Breast epithelium (tissue), 4 donors: ENCODE measurements around the gene MVB12B. TPM values are rescaled to one million over a fixed set of nuclear protein-coding genes. Genes with fewer than 3 reads are reported as not detected.

ENCODE experiments used
- DNase-seq, 2 donors: peaks; one replicate each; pipeline ENCODE4 v3.0.0-alpha.2; 2019; ENCODE audit warnings: low spot score in 2 of 2
- H3K27ac ChIP-seq, 2 donors: fragments of 200-600 bp; sonication (generic) in 1 of 2; one replicate each; pipeline ENCODE4 v1.5.1; 2016 to 2019; ENCODE audit warnings: mild to moderate bottlenecking in 1 of 2
- H3K27me3 ChIP-seq, 2 donors: fragments of 200-600 bp; sonication (generic) in 1 of 2; one replicate each; pipeline versions ENCODE4 v1.5.1 to v1.6.0; 2017 to 2019; ENCODE audit warnings: control low read depth in 1 of 2, mild to moderate bottlenecking in 1 of 2
- H3K36me3 ChIP-seq: fragments of 200-600 bp; one replicate; pipeline ENCODE4 v1.5.1; 2019
- H3K4me1 ChIP-seq, 2 donors: fragments of 200-600 bp; sonication (generic); one replicate each; pipeline ENCODE4 v1.5.1; 2016 to 2019; ENCODE audit warnings: control low read depth in 1 of 2
- H3K4me3 ChIP-seq, 3 donors: fragments of 200-600 bp; sonication (generic); 1 replicate in 2 of 3; 2 replicates in 1 of 3; pipeline ENCODE4 v1.5.1; 2016 to 2019; ENCODE audit warnings: mild to moderate bottlenecking in 3 of 3, moderate library complexity in 2 of 3
- H3K9me3 ChIP-seq, 2 donors: fragments of 200-600 bp; sonication (generic) in 1 of 2; one replicate each; pipeline ENCODE4 v1.5.1; 2016 to 2019; ENCODE audit warnings: control low read depth in 1 of 2
- POLR2A ChIP-seq: fragments of 450-650 bp; IDR thresholded peaks from one replicate; pipeline ENCODE4 v1.6.1; 2016; ENCODE audit warnings: antibody characterized with exemption, mild to moderate bottlenecking, moderate library complexity
- POLR2AphosphoS5 ChIP-seq, 3 donors: sonication (generic); formaldehyde crosslinking; IDR thresholded peaks; one replicate each; pipeline ENCODE4 v1.6.1; 2017; ENCODE audit warnings: antibody characterized with exemption in 3 of 3
- intact Hi-C: fragments of 100-400 bp; cut with DNase I; formaldehyde crosslinking; loops from one replicate; pipeline ENCODE4 v1.15.1; 2023; ENCODE audit warnings: low total_unique reads
- total RNA-seq, 3 donors: library from RNA; depleted of rRNA; stranded (reverse); fragments of >200 nt; gene quantifications; one replicate each; pipeline ENCODE4 v1.1.0, GENCODE V29; 2016
- TF ChIP-seq, protein P1 (sequence below), 3 donors: fragments of 450-650 bp; IDR thresholded peaks; one replicate each; pipeline ENCODE4 v1.5.1; 2016 to 2017; ENCODE audit warnings: antibody characterized with exemption in 3 of 3, mild to moderate bottlenecking in 3 of 3, moderate library complexity in 3 of 3

MVB12B gene
- total RNA-seq, 3 donors from 2014 or later, result 8.2 to 12.6 (median 9.9) TPM

DNA sequence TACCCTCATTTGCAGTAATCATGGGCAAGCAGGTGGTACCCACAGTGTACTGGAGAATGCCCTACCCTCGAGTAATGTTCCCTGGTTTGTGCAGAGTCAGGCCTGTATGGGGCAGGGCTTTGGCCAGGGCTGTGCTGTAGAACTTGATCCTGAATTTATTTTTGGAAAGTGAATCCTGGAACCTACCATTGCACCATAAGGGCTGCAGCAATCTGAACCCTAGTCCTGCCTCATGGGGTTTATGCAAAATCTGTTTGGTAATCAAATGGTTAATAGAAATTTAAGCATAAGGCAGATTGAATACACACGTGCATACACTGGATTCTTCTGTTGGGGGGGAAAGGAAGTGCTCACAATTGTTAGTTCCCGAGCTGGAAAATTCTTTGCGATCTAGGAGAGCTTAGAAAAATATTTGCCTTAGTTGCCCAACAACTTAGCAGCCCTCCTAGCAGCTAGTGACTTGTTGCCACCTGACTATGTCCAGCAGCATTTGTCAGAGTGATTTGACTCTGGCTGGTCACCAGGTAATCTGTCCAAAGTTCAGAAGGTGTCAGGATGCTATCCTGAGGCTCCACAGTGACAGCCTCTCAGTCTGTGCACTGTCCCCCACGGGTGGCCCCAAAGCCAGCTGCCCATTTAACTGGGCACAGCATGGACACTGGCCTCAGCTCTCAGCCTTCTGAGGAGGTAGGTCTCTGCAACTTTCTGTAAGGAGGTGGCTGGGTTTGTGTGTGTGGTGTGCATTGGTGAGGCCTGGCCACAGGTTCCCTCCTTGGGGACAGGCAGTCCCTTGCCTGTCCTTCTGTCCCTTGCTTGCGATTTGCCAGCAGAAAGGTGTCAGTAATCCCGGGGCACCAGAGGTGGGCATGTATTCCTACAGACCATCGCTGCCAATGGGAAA is 8.3 kb downstream of the MVB12B start:
- Histone ChIP-seq H3K27me3 (no peaks in the 10 kb centered on the region), H3K4me3 (no peak overlapping the region), H3K27ac (peak overlapping the region; percentile 21 to 62), H3K4me1 (no peaks in the 10 kb centered on the region), H3K9me3 (no peaks in the 10 kb centered on the region), H3K36me3 (no peaks in the 10 kb centered on the region)
- no peak for DNase-seq
- intact Hi-C loops, result no loop called here
- TF ChIP-seq POLR2AphosphoS5 (IDR thresholded peaks at IDR 0.05) (no peak), POLR2A (no peak)
- TF ChIP-seq, protein P1, sequence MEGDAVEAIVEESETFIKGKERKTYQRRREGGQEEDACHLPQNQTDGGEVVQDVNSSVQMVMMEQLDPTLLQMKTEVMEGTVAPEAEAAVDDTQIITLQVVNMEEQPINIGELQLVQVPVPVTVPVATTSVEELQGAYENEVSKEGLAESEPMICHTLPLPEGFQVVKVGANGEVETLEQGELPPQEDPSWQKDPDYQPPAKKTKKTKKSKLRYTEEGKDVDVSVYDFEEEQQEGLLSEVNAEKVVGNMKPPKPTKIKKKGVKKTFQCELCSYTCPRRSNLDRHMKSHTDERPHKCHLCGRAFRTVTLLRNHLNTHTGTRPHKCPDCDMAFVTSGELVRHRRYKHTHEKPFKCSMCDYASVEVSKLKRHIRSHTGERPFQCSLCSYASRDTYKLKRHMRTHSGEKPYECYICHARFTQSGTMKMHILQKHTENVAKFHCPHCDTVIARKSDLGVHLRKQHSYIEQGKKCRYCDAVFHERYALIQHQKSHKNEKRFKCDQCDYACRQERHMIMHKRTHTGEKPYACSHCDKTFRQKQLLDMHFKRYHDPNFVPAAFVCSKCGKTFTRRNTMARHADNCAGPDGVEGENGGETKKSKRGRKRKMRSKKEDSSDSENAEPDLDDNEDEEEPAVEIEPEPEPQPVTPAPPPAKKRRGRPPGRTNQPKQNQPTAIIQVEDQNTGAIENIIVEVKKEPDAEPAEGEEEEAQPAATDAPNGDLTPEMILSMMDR (IDR thresholded peaks at IDR 0.05), result no peak

GRCh38 chr9:126335837-126336735 is 9.5 kb downstream of the MVB12B start:
- H3K4me3 ChIP-seq, result no peak overlapping the region
- no peaks in the 10 kb centered on the region for H3K4me1 ChIP-seq

DNA sequence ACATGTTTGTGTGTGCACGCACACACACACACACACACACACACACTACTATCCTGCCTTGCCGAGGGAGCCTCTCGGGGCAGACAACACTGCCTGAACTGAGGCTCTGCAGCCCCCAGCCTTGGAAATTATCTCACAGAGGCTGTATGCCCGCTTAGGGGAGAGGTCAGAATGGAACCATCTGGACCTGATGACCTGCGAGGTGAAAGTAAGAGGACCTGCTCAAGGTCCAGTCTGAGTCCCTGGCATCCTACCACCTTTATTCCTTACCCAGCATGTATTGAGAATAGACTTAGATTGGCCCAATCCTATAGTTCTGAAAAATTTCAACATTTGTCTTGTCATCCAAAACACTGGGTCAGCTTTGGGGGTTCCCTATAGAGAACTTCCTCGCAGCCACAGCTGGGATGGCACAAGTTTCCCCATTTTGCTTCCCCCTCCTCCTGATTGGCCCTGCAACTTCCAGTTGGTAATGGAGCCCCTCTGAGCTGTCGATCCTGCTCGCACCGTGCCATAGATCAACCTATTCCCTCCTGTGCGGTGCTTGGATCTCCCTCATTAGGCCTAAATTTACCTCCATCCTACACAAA is 10.2 kb downstream of the MVB12B start:
- Histone ChIP-seq H3K27ac (peak overlapping the region in 1 of 2 donors; percentile 39), H3K36me3 (no peaks in the 10 kb centered on the region), H3K4me3 (no peak overlapping the region), H3K4me1 (no peaks in the 10 kb centered on the region), H3K27me3 (no peaks in the 10 kb centered on the region), H3K9me3 (no peaks in the 10 kb centered on the region)
- no peak for DNase-seq
- intact Hi-C loops, result no loop called here
- TF ChIP-seq POLR2AphosphoS5 (IDR thresholded peaks at IDR 0.05), result no peak
- no peak for TF ChIP-seq POLR2A
- TF ChIP-seq, protein P1 (IDR thresholded peaks at IDR 0.05), result no peak

More at GRCh38 chr9:126335837-126336735, 9.5 kb downstream of the MVB12B start:
- peak overlapping the region; percentile 21 to 62 for H3K27ac ChIP-seq
- intact Hi-C loops, result no loop called here
- no peaks in the 10 kb centered on the region for H3K27me3 ChIP-seq
- DNase-seq, result no peak
- TF ChIP-seq POLR2A (no peak), POLR2AphosphoS5 (IDR thresholded peaks at IDR 0.05) (no peak)
- TF ChIP-seq, protein P1 (IDR thresholded peaks at IDR 0.05), result no peak
- H3K36me3 ChIP-seq, result no peaks in the 10 kb centered on the region
- H3K9me3 ChIP-seq, result no peaks in the 10 kb centered on the region

DNA sequence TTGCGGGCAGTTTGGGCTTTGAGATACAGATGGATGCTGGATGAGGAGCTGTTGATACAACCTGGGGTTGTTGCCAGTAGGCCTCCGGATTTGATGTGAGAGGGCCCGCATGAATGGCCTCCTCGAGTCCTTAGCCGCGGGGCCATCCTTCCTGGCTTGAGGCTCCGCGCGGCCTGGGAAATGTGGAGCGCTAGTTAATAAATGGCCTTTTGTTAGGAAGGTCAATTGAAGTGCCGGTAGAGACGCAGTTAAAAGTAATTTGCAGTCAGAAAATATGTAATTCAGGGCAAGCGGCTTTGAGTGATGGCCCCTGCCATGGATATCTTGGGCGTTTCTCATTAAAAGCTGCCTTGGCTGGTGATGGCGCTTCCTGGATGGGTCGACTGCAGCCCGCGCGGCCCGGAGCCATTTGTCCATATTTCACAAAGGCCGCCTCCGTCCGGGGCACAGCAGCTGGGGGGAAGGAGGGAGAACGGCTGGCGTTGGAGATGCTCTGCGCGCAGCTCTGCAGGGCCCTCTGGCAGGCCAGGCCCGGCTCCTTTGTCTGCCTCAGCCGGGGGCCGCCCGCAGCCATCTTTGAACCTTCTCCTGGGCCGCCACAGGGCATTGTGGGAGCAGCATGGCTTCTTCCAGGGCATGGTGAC is 11.2 kb downstream of the MVB12B start:
- no peak overlapping the region for H3K4me3 ChIP-seq
- H3K27me3 ChIP-seq, result no peaks in the 10 kb centered on the region
- no peak for DNase-seq
- TF ChIP-seq POLR2AphosphoS5 (IDR thresholded peaks at IDR 0.05), result no peak
- no peaks in the 10 kb centered on the region for H3K4me1 ChIP-seq
- H3K9me3 ChIP-seq, result no peaks in the 10 kb centered on the region
- intact Hi-C loops, result no loop called here
- no peaks in the 10 kb centered on the region for H3K36me3 ChIP-seq
- H3K27ac ChIP-seq, result peak overlapping the region in 1 of 2 donors; percentile 39

DNA sequence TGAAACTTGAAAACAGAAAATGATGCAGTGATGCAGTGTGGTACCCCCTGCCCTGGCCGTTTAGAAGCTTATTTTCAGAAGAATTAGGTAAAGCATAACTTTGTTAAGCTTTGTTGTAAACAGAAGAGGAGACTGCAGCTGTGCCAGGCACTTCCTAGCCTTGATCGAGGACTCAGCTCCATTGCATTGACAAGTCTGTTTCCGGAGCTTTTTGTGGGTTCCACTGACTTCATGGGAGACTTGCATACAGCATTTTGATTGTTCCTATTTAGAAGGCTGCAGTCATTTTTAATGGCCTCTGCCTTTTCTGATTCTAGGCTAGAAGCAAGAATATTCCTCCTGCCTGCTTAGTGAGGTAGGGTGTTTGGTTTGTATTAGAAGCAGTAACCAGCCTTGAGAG is 12.3 kb downstream of the MVB12B start:
- Histone ChIP-seq H3K4me1 (no peaks in the 10 kb centered on the region), H3K9me3 (no peaks in the 10 kb centered on the region), H3K36me3 (no peaks in the 10 kb centered on the region), H3K27me3 (no peaks in the 10 kb centered on the region), H3K27ac (no peak overlapping the region), H3K4me3 (no peak overlapping the region)
- intact Hi-C loops, result no loop called here
- no peak for TF ChIP-seq POLR2AphosphoS5 (IDR thresholded peaks at IDR 0.05)
- DNase-seq, result no peak
